OCI-LY7 (cell line): Measurements from ENCODE around the gene DIP2C. TPM values are rescaled to one million over a fixed set of nuclear protein-coding genes. Genes with fewer than 3 reads are reported as not detected.

Experiments
- BruUV-seq: library from RNA; stranded (reverse); fragments of 400-500 nt; replicated peaks from 2 replicates; lab custom pipeline; 2021; lab: Mats Ljungman, UMichigan
- CTCF ChIA-PET: fragments of 300-600 bp; sonication (Branson Sonifier 250); formaldehyde crosslinking; loops from one replicate; lab custom pipeline; 2022; ENCODE audit warnings: antibody characterized with exemption; ENCODE audit not compliant: unreplicated experiment; lab: Charles Lee
- POLR2A ChIA-PET: fragments of 300-600 bp; sonication (Branson Sonifier 250); formaldehyde crosslinking; loops from one replicate; lab custom pipeline; 2022; ENCODE audit warnings: antibody characterized with exemption; lab: Charles Lee
- DNase-seq: peaks from one replicate; pipeline ENCODE4 v3.0.0-alpha.2; 2015; ENCODE audit warnings: low spot score
- H2AFZ ChIP-seq: fragments of 200-600 bp; sonication (generic), shearing (Covaris generic); 2 replicates; pipeline ENCODE4 v1.6.1; 2014; ENCODE audit warnings: mild to moderate bottlenecking, antibody characterized with exemption, low read length, moderate library complexity
- H3K27ac ChIP-seq: fragments of 200-600 bp; sonication (generic); 2 replicates; pipeline ENCODE4 v1.5.1; 2014; ENCODE audit warnings: mixed run types, low read depth, mild to moderate bottlenecking, moderate library complexity, low read length, inconsistent platforms; ENCODE audit not compliant: poor library complexity, severe bottlenecking
- H3K36me3 ChIP-seq: fragments of 200-600 bp; sonication (generic); 2 replicates; pipeline ENCODE4 v1.6.1; 2014; ENCODE audit warnings: mild to moderate bottlenecking, antibody characterized with exemption, low read length, moderate library complexity, mixed read lengths; ENCODE audit not compliant: insufficient read depth
- H3K4me1 ChIP-seq: fragments of 200-600 bp; sonication (generic); 2 replicates; pipeline ENCODE4 v1.5.1; 2014; ENCODE audit warnings: mild to moderate bottlenecking, low read length; ENCODE audit not compliant: insufficient read depth, poor library complexity, severe bottlenecking
- H3K4me2 ChIP-seq: fragments of 200-600 bp; sonication (generic); 2 replicates; pipeline ENCODE4 v1.6.1; 2014; ENCODE audit warnings: mild to moderate bottlenecking, low read length
- H3K4me3 ChIP-seq: fragments of 200-600 bp; sonication (generic); 2 replicates; pipeline ENCODE4 v1.5.1; 2014; ENCODE audit warnings: mild to moderate bottlenecking, low read depth, low read length; ENCODE audit not compliant: poor library complexity, severe bottlenecking
- H3K79me2 ChIP-seq: fragments of 200-600 bp; sonication (generic); 2 replicates; pipeline ENCODE4 v1.6.1; 2016; ENCODE audit warnings: low read depth, mild to moderate bottlenecking, low read length, moderate library complexity, mixed read lengths; ENCODE audit not compliant: insufficient read depth
- H3K9me2 ChIP-seq: fragments of 200-600 bp; sonication (generic); 2 replicates; pipeline ENCODE4 v1.6.1; 2016; ENCODE audit warnings: mild to moderate bottlenecking, low read length, mixed read lengths; ENCODE audit not compliant: insufficient read depth
- H3K9me3 ChIP-seq: fragments of 200-600 bp; sonication (generic); 2 replicates; pipeline ENCODE4 v1.6.1; 2014; ENCODE audit warnings: mild to moderate bottlenecking, mixed run types, low read length, mixed read lengths
- H4K20me1 ChIP-seq: fragments of 200-600 bp; sonication (generic); 2 replicates; pipeline ENCODE4 v1.6.1; 2014; ENCODE audit warnings: mild to moderate bottlenecking, antibody characterized with exemption, low read length, moderate library complexity, mixed read lengths; ENCODE audit not compliant: insufficient read depth
- CTCF ChIP-seq: fragments of 200-600 bp; sonication (generic); conservative IDR thresholded peaks from 2 replicates; pipeline ENCODE4 v1.5.1; 2014; ENCODE audit warnings: mild to moderate bottlenecking, antibody characterized with exemption, low read length, moderate library complexity, mixed read lengths
- EZH2phosphoT487 ChIP-seq: fragments of 200-600 bp; sonication (generic); IDR thresholded peaks from 2 replicates; pipeline ENCODE4 v1.6.1; 2018; ENCODE audit warnings: low read depth, borderline replicate concordance, mild to moderate bottlenecking, mixed run types, antibody characterized with exemption, low read length, moderate library complexity, mixed read lengths
- intact Hi-C: fragments of 100-400 bp; cut with micrococcal nuclease; formaldehyde crosslinking; loops from one replicate; pipeline ENCODE4 v1.10.0; 2022; ENCODE audit not compliant: unreplicated experiment
- total RNA-seq, 2 experiments: library from RNA; depleted of rRNA in 1 of 2; stranded (reverse); fragments of >200 nt in 1 of 2; shearing (Covaris generic) in 1 of 2; gene quantifications; 2 replicates each; pipeline ENCODE4 v1.2.3, GENCODE V29; 2014 to 2022

DIP2C gene
- total RNA-seq, 2 experiments from 2014 or later: 10.9 to 29.5 TPM

- Histone ChIP-seq H3K27ac (no peak overlapping the region), H3K9me3 (no peaks in the 10 kb centered on the region), H2AFZ (no peak overlapping the region), H3K9me2 (no peaks in the 10 kb centered on the region), H3K4me1 (peaks cover 13% of the 10 kb centered on the region), H3K36me3 (peaks cover 60% of the 10 kb centered on the region), H4K20me1 (no peaks in the 10 kb centered on the region), H3K79me2 (no peaks in the 10 kb centered on the region), H3K4me3 (no peak overlapping the region), H3K4me2 (no peak overlapping the region)
- DNase-seq: no peak
- TF ChIP-seq CTCF (no peak), EZH2phosphoT487 (no peak)
- CTCF ChIA-PET: no interaction called here
- intact Hi-C loops: no loop called here
- BruUV-seq: no TSS peak
- POLR2A ChIA-PET: interaction anchor here (0.8 to 0.9 kb wide), 2 partner anchors 9 to 210 kb away, joined by 3 to 5 read pairs; no protein-coding TSS in a partner anchor
Measured at GRCh38 chr10:338171-339037, 351.1 kb downstream of the DIP2C start.

- H3K9me2 ChIP-seq: no peaks in the 10 kb centered on the region
- H3K4me1 ChIP-seq: peaks cover 34% of the 10 kb centered on the region
- no peak overlapping the region for H2AFZ ChIP-seq
- ChIA-PET CTCF (no interaction called here), POLR2A (interaction anchor here (0.6 kb wide), 1 partner anchor 18 kb away, joined by 3 read pairs; no protein-coding TSS in a partner anchor)
- DNase-seq: no peak
- H3K9me3 ChIP-seq: no peaks in the 10 kb centered on the region
- BruUV-seq: no TSS peak
- no peaks in the 10 kb centered on the region for H4K20me1 ChIP-seq
- no peak for TF ChIP-seq EZH2phosphoT487
- no peak for TF ChIP-seq CTCF
- intact Hi-C loops: no loop called here
- H3K36me3 ChIP-seq: peaks cover 53% of the 10 kb centered on the region
- no peak overlapping the region for H3K27ac ChIP-seq
- no peaks in the 10 kb centered on the region for H3K79me2 ChIP-seq
- H3K4me3 ChIP-seq: no peak overlapping the region
- H3K4me2 ChIP-seq: no peak overlapping the region
Measured at GRCh38 chr10:336247-336646, 353.2 kb downstream of the DIP2C start.
